ENCODE data around the gene TNFAIP8L1. TPM values are rescaled to one million over a fixed set of nuclear protein-coding genes. Genes with fewer than 3 reads are reported as not detected.

The TNFAIP8L1 gene
- total RNA-seq (2022) (2.7 and 3.6 TPM in 2 replicates), Bru-seq, nascent RNA (percentile 28 among the genes with signal in this experiment), BruChase-seq, experiment 1, labeled RNA remaining after a 6-hour chase (percentile 31 among the genes with signal in this experiment), BruChase-seq, experiment 2, labeled RNA remaining after a 2-hour chase (percentile 33 among the genes with signal in this experiment)
- long read RNA-seq, partial matches to known transcripts: 0 of 6 reads
- long read RNA-seq, other reads (novel, unspliced or antisense): 5 of 6 reads

DNA sequence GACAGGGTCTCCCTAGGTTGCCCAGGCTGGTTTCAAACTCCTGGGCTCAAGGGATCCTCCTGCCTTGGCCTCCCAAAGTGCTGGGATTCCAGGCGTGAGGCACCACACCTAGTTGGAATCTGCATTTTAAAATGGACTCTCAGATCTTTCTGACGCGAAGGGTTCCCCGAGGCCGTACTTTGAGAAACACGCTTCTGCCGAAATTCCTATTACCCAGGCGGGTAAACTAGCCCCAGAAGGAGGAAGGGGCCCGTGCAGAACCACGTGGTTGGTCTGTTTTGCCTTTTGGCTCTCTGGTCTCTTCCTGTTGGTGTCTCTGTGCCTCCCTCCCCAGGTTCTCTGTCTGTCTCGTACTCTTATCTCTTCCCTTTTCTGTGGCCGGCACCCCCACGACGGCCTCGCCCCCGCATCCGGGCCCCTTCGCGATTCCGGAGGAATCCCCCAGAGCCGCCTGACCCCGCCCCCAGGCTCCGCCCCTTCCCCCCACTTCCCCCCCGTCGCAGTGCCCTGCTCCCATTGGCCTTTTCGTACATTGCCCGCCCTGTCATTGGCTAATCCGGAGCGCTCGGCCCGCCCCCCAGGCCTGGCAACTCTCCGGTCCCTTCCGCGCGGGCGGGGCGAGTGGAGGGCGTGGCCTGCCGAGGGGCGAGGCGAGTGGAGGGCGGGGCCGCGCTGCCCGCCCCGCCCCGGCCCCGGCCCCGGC is at the start of gene TNFAIP8L1:
TSS of gene TNFAIP8L1 (plus strand) at position 689 of the 703 bp plus-strand sequence. CDS start 12,354 bp downstream, outside the sequence.
- Mint-ChIP-seq H3K9me3 (ENCODE audit: unreplicated experiment) (no peaks in the 10 kb centered on the region), H3K27ac (ENCODE audit: low read depth, unreplicated experiment) (peak within 1 kb of the TSS; percentile 88), H3K4me1 (ENCODE audit: insufficient read depth, unreplicated experiment) (peaks cover 16% of the 10 kb centered on the region), H3K36me3 (ENCODE audit: insufficient read depth, unreplicated experiment) (no peaks in the 10 kb centered on the region), H3K27me3 (ENCODE audit: insufficient read depth, unreplicated experiment) (no peaks in the 10 kb centered on the region), H3K4me3 (ENCODE audit: unreplicated experiment) (peak within 1 kb of the TSS; percentile 95)
- intact Hi-C loops (cut with micrococcal nuclease): no loop called here
- no TSS peak for BruUV-seq (replicated peaks)
- ChIA-PET CTCF (no interaction called here), POLR2A (no interaction called here)
- TF ChIP-seq, protein P1, sequence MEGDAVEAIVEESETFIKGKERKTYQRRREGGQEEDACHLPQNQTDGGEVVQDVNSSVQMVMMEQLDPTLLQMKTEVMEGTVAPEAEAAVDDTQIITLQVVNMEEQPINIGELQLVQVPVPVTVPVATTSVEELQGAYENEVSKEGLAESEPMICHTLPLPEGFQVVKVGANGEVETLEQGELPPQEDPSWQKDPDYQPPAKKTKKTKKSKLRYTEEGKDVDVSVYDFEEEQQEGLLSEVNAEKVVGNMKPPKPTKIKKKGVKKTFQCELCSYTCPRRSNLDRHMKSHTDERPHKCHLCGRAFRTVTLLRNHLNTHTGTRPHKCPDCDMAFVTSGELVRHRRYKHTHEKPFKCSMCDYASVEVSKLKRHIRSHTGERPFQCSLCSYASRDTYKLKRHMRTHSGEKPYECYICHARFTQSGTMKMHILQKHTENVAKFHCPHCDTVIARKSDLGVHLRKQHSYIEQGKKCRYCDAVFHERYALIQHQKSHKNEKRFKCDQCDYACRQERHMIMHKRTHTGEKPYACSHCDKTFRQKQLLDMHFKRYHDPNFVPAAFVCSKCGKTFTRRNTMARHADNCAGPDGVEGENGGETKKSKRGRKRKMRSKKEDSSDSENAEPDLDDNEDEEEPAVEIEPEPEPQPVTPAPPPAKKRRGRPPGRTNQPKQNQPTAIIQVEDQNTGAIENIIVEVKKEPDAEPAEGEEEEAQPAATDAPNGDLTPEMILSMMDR (IDR thresholded peaks at IDR 0.05; ENCODE audit: unreplicated experiment): no peak
- DNase-seq (ENCODE audit: unreplicated experiment): peak; percentile 97

DNA sequence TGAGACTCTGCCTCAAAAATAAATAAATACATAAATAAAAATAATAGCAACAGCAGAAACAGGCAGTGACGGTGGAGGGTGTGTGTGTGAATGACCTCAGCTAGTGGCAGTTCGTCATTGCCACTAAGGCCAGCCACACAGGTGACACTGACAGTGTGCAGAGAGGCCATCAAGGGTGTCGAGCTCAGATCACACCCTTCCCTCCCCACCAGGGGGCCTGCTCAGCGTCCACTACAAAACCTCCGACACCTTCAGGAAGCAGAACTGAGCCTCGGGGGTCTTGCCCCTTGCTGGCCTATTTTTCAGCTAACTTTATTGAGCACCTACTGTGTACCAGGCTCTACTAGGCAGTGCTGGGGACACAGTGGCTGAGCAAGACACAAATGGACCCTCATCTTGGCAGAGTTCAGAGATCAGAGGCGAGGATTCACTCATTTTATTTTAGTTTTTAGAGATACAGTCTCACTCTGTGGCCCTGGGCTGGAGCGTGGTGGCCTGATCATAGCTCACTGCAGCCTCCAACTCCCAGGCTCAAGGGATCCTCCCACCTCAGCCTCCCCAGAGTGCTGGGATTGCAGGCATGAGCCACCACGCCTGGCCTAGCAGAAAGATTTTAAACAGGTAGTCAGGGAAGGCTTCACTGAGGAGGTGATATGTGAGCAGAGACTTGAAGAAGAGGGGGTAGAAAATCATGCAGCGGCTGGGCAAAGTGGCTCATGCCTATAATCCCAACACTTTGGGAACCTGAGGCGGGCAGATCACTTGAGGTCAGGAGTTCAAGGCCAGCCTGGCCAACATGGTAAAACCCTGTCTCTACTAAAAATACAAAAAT is 49.5 kb upstream of the TNFAIP8L1 start:
- H3K4me3 Mint-ChIP-seq (ENCODE audit: unreplicated experiment): no peak overlapping the region
- H3K4me1 Mint-ChIP-seq (ENCODE audit: insufficient read depth, unreplicated experiment): no peaks in the 10 kb centered on the region
- ChIA-PET POLR2A (interaction anchor here (0.9 to 1.2 kb wide), 2 partner anchors 15 to 46 kb away, joined by 3 to 5 read pairs; no protein-coding TSS in a partner anchor), CTCF (interaction anchor here (0.9 to 2.5 kb wide), 3 partner anchors 18 to 45 kb away, joined by 3 to 7 read pairs (median 6); no protein-coding TSS in a partner anchor)
- intact Hi-C loops (cut with micrococcal nuclease): no loop called here
- no peaks in the 10 kb centered on the region for H3K9me3 Mint-ChIP-seq (ENCODE audit: unreplicated experiment)
- H3K27me3 Mint-ChIP-seq (ENCODE audit: insufficient read depth, unreplicated experiment): no peaks in the 10 kb centered on the region
- BruUV-seq (replicated peaks): no TSS peak
- DNase-seq (ENCODE audit: unreplicated experiment): no peak
- H3K36me3 Mint-ChIP-seq (ENCODE audit: insufficient read depth, unreplicated experiment): no peaks in the 10 kb centered on the region
- no peak overlapping the region for H3K27ac Mint-ChIP-seq (ENCODE audit: low read depth, unreplicated experiment)
- TF ChIP-seq, protein P1 (IDR thresholded peaks at IDR 0.05; ENCODE audit: unreplicated experiment): peak; percentile 32

DNA sequence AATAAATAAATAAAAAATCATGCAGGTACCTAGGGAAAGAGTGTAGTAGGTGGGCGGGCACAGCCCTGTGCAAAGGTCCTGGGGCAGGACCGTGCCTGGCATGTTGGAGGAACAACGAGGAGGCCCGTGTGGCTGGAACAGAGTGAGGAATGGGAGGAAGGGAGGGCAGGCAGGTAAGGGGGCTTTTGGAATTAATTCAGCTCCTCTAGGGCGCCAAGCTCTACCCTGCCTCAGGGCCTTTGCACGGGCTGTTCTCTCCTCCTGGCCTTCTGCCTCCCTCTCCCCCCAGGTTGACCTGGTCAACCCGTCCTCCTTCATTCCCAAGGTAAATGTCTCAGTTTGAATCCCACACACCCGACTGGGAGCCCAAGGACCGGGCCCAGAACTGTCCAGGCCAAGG is 48.8 kb upstream of the TNFAIP8L1 start:
- no peaks in the 10 kb centered on the region for H3K27me3 Mint-ChIP-seq (ENCODE audit: insufficient read depth, unreplicated experiment)
- BruUV-seq (replicated peaks): no TSS peak
- POLR2A ChIA-PET: no interaction called here
- no peaks in the 10 kb centered on the region for H3K4me1 Mint-ChIP-seq (ENCODE audit: insufficient read depth, unreplicated experiment)
- H3K27ac Mint-ChIP-seq (ENCODE audit: low read depth, unreplicated experiment): no peak overlapping the region
- H3K4me3 Mint-ChIP-seq (ENCODE audit: unreplicated experiment): no peak overlapping the region
- no peaks in the 10 kb centered on the region for H3K36me3 Mint-ChIP-seq (ENCODE audit: insufficient read depth, unreplicated experiment)
- intact Hi-C loops (cut with micrococcal nuclease): no loop called here
- DNase-seq (ENCODE audit: unreplicated experiment): no peak
- TF ChIP-seq, protein P1 (IDR thresholded peaks at IDR 0.05; ENCODE audit: unreplicated experiment): no peak
- H3K9me3 Mint-ChIP-seq (ENCODE audit: unreplicated experiment): no peaks in the 10 kb centered on the region
- CTCF ChIA-PET: interaction anchor here (0.9 to 2.5 kb wide), 3 partner anchors 19 to 44 kb away, joined by 3 to 7 read pairs (median 6); no protein-coding TSS in a partner anchor

DNA sequence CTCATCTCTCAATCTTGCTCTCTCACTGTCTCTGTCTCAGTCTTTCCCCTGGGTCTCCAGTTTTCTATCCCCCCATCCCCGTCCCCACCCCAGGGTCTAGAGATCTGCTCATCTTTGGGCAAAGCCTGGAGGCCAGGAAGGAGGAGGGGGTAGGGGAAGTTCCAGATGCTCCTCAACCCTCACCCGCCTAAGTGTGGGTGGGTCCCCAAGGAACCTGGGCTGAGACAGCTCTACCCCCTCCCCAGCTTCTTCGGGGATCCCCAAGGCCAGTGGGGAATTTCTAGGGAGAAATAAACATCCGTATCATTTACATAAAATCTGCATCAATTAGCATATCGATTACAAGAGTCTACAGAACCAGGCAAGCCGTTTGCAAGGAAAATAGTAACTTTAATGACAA is 48.0 kb upstream of the TNFAIP8L1 start:
- TF ChIP-seq, protein P1 (IDR thresholded peaks at IDR 0.05; ENCODE audit: unreplicated experiment): no peak
- Mint-ChIP-seq H3K9me3 (ENCODE audit: unreplicated experiment) (no peaks in the 10 kb centered on the region), H3K27me3 (ENCODE audit: insufficient read depth, unreplicated experiment) (no peaks in the 10 kb centered on the region), H3K4me1 (ENCODE audit: insufficient read depth, unreplicated experiment) (no peaks in the 10 kb centered on the region), H3K4me3 (ENCODE audit: unreplicated experiment) (no peak overlapping the region), H3K27ac (ENCODE audit: low read depth, unreplicated experiment) (peak overlapping the region; percentile 7), H3K36me3 (ENCODE audit: insufficient read depth, unreplicated experiment) (no peaks in the 10 kb centered on the region)
- ChIA-PET POLR2A (no interaction called here), CTCF (no interaction called here)
- intact Hi-C loops (cut with micrococcal nuclease): no loop called here
- DNase-seq (ENCODE audit: unreplicated experiment): no peak
- BruUV-seq (replicated peaks): no TSS peak
